Hepatocyte (in vitro differentiated cells): ENCODE data around the gene B4GALNT2. TPM values are rescaled to one million over a fixed set of nuclear protein-coding genes. Genes with fewer than 3 reads are reported as not detected.
"Not testable (repeated sequence)": the region's sequence is repeated elsewhere in the genome, so short reads cannot be mapped to it uniquely, and the experiment has no call there.

ENCODE experiments used
- DNase-seq: peaks from one replicate; pipeline ENCODE4 v3.0.0-alpha.2; 2016; ENCODE audit warnings: low spot score
- H2AFZ ChIP-seq: fragments of 200-600 bp; sonication (generic); 2 replicates; pipeline ENCODE4 v1.6.0; 2016; ENCODE audit warnings: antibody characterized with exemption, mild to moderate bottlenecking
- H3K27ac ChIP-seq: fragments of 200-600 bp; sonication (generic); 2 replicates; pipeline ENCODE4 v1.5.1; 2016; ENCODE audit warnings: mild to moderate bottlenecking
- H3K27me3 ChIP-seq: fragments of 200-600 bp; sonication (generic); 2 replicates; pipeline ENCODE4 v1.6.1; 2016
- H3K36me3 ChIP-seq: fragments of 200-600 bp; sonication (generic); replicated peaks from 2 replicates; pipeline ENCODE4 v1.5.1; 2016; ENCODE audit warnings: low read depth; ENCODE audit not compliant: insufficient read depth
- H3K4me1 ChIP-seq: fragments of 200-600 bp; sonication (generic); 2 replicates; pipeline ENCODE4 v1.5.1; 2016; ENCODE audit warnings: mild to moderate bottlenecking, moderate library complexity; ENCODE audit not compliant: insufficient read depth
- H3K4me2 ChIP-seq: fragments of 200-600 bp; sonication (generic); 2 replicates; pipeline ENCODE4 v1.6.0; 2016
- H3K4me3 ChIP-seq: fragments of 200-600 bp; sonication (generic); 2 replicates; pipeline ENCODE4 v1.5.1; 2016; ENCODE audit warnings: mild to moderate bottlenecking
- H3K79me2 ChIP-seq: fragments of 200-600 bp; sonication (generic); 2 replicates; pipeline ENCODE4 v1.6.0; 2017; ENCODE audit warnings: mild to moderate bottlenecking
- H3K9me2 ChIP-seq: fragments of 200-600 bp; sonication (generic); replicated peaks from 2 replicates; pipeline ENCODE4 v1.6.0; 2017; ENCODE audit warnings: mild to moderate bottlenecking; ENCODE audit not compliant: insufficient read depth
- H3K9me3 ChIP-seq: fragments of 200-600 bp; sonication (generic); 2 replicates; pipeline ENCODE4 v1.5.1; 2016; ENCODE audit warnings: low read depth, mild to moderate bottlenecking
- H4K20me1 ChIP-seq: fragments of 200-600 bp; sonication (generic); 2 replicates; pipeline ENCODE4 v1.6.0; 2016; ENCODE audit warnings: mild to moderate bottlenecking; ENCODE audit not compliant: insufficient read depth, poor library complexity, severe bottlenecking
- EZH2 ChIP-seq: fragments of 200-600 bp; sonication (generic); IDR thresholded peaks from 2 replicates; pipeline ENCODE4 v1.6.1; 2016; ENCODE audit warnings: antibody characterized with exemption, mild to moderate bottlenecking, borderline replicate concordance
- EZH2phosphoT487 ChIP-seq: fragments of 200-600 bp; sonication (generic); IDR thresholded peaks from one replicate; pipeline ENCODE4 v1.6.1; 2018; ENCODE audit warnings: antibody characterized with exemption, mild to moderate bottlenecking, low read depth, moderate library complexity; ENCODE audit not compliant: unreplicated experiment, severe bottlenecking
- WGBS: methylation state at CpG from one replicate; pipeline ENCODE4 v1.1.6; 2016; ENCODE audit warnings: low lambda C conversion rate; ENCODE audit errors: missing lambda C conversion rate; 5-methylcytosine and 5-hydroxymethylcytosine counted together
- polyA plus RNA-seq: library from polyadenylated mRNA; unstranded; fragments of >200 nt; fragmentation: Nextera tagmentation; extraction: Ambion mirVana; gene quantifications from 2 replicates; pipeline ENCODE4 v1.2.1, GENCODE V29; 2016
- total RNA-seq: library from RNA; depleted of rRNA; stranded (reverse); fragments of >200 nt; gene quantifications from 2 replicates; pipeline ENCODE4 v1.2.3, GENCODE V29; 2014
- TF ChIP-seq, protein P1 (sequence below): fragments of 200-600 bp; sonication (generic); IDR thresholded peaks from 2 replicates; pipeline ENCODE4 v1.5.1; 2016; ENCODE audit warnings: antibody characterized with exemption, mild to moderate bottlenecking; ENCODE audit not compliant: poor library complexity

B4GALNT2 gene
- total and polyA plus RNA-seq, 2 experiments from 2014 or later, result 0.40 to 1.3 TPM

DNA sequence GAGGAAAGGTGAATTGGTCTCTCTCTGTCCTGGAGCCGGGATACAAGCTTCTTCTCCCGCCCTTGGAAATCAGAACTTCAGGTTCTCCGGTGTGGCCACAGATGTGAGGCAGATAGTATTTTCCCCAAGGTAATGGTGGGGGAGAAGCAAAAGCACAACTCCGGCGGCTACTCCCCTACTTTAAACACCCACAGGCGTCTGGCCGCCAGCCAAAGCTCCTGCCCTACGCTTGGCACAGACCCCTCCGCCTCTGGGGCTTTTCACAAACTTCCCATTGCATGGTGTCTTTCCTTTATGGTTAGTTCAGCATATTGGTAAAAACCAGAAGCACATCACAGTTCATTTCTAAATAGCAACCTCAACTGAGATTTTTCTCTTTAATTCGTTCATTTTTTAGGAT, 39.4 kb upstream of the B4GALNT2 start:
- Histone ChIP-seq H2AFZ (no peak overlapping the region), H3K4me1 (no peaks in the 10 kb centered on the region), H4K20me1 (no peaks in the 10 kb centered on the region)

DNA sequence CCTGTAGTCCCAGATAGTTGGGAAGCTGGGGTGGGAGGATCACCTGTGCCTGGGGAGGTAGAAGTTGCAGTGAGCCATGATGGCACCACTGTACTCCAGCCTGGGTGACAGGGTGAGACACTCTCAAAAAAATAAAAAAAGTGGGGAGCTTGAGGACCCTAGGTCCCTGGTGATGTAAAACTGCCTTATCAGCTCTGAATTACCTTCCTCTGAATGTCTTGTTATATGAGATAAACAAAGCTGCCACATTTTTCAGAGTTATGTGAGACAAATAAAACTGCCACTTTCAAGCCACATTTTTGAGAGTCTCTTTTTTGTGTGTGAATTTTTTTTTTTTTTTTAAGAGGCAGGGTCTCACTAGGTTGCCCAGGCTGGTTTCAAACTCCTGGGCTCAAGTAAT, 32.0 kb upstream of the B4GALNT2 start:
- Histone ChIP-seq H3K4me3 (no peak overlapping the region), H4K20me1 (no peaks in the 10 kb centered on the region), H3K27me3 (no peaks in the 10 kb centered on the region), H3K27ac (peak overlapping the region; percentile 69), H3K9me3 (no peaks in the 10 kb centered on the region), H3K4me1 (peaks cover 11% of the 10 kb centered on the region), H3K9me2 (no peaks in the 10 kb centered on the region), H3K36me3 (no peaks in the 10 kb centered on the region), H2AFZ (no peak overlapping the region), H3K4me2 (no peak overlapping the region), H3K79me2 (no peaks in the 10 kb centered on the region)
- no peak for TF ChIP-seq EZH2
- TF ChIP-seq, protein P1, sequence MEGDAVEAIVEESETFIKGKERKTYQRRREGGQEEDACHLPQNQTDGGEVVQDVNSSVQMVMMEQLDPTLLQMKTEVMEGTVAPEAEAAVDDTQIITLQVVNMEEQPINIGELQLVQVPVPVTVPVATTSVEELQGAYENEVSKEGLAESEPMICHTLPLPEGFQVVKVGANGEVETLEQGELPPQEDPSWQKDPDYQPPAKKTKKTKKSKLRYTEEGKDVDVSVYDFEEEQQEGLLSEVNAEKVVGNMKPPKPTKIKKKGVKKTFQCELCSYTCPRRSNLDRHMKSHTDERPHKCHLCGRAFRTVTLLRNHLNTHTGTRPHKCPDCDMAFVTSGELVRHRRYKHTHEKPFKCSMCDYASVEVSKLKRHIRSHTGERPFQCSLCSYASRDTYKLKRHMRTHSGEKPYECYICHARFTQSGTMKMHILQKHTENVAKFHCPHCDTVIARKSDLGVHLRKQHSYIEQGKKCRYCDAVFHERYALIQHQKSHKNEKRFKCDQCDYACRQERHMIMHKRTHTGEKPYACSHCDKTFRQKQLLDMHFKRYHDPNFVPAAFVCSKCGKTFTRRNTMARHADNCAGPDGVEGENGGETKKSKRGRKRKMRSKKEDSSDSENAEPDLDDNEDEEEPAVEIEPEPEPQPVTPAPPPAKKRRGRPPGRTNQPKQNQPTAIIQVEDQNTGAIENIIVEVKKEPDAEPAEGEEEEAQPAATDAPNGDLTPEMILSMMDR, result no peak
- no peak for TF ChIP-seq EZH2phosphoT487
- no peak for DNase-seq

More for the DNA sequence above, 39.4 kb upstream of the B4GALNT2 start:
- no peaks in the 10 kb centered on the region for H3K79me2 ChIP-seq
- no peaks in the 10 kb centered on the region for H3K36me3 ChIP-seq
- no peak for DNase-seq
- no peaks in the 10 kb centered on the region for H3K9me3 ChIP-seq
- no peak overlapping the region for H3K4me2 ChIP-seq
- H3K4me3 ChIP-seq, result no peak overlapping the region
- no peak for TF ChIP-seq EZH2
- TF ChIP-seq, protein P1, result no peak
- no peak for TF ChIP-seq EZH2phosphoT487
- H3K27me3 ChIP-seq, result no peaks in the 10 kb centered on the region
- H3K27ac ChIP-seq, result no peak overlapping the region
- H3K9me2 ChIP-seq, result no peaks in the 10 kb centered on the region
- WGBS, result 87% methylated on average over 10 of the region's 10 CpGs

DNA sequence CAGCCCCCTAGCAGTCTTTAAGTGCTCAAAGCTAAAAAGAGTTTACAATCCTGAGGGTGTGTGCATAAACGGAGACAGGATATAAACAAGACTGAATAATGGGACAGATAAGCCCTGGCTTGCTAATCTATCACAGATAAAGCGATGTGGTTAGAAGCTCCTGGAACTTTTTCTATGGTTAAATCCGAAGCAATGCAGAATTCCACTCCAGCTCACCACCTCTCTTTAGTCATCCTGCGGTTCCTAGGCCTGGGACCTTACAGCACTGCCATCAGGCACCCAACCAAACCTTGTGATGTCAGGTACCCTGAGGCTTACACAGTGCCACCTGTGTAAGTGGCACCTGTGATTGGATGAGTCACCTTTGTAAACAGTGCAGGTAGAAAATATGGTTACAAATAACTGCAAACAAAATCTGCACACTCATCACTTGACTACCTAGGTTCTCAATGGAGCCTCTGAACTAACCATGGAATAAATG, 31.5 kb upstream of the B4GALNT2 start:
- no peak overlapping the region for H2AFZ ChIP-seq
- H4K20me1 ChIP-seq, result no peaks in the 10 kb centered on the region
- H3K9me2 ChIP-seq, result no peaks in the 10 kb centered on the region
- H3K79me2 ChIP-seq, result no peaks in the 10 kb centered on the region
- no peaks in the 10 kb centered on the region for H3K36me3 ChIP-seq
- H3K27ac ChIP-seq, result peak overlapping the region; percentile 69
- TF ChIP-seq, protein P1, result no peak
- TF ChIP-seq EZH2, result no peak
- no peak for TF ChIP-seq EZH2phosphoT487
- H3K4me2 ChIP-seq, result no peak overlapping the region
- no peak overlapping the region for H3K4me3 ChIP-seq
- no peaks in the 10 kb centered on the region for H3K9me3 ChIP-seq
- H3K27me3 ChIP-seq, result no peaks in the 10 kb centered on the region
- DNase-seq, result peak; percentile 38
- 15% methylated on average over 4 of the region's 4 CpGs for whole genome bisulfite sequencing
- H3K4me1 ChIP-seq, result peaks cover 16% of the 10 kb centered on the region

DNA sequence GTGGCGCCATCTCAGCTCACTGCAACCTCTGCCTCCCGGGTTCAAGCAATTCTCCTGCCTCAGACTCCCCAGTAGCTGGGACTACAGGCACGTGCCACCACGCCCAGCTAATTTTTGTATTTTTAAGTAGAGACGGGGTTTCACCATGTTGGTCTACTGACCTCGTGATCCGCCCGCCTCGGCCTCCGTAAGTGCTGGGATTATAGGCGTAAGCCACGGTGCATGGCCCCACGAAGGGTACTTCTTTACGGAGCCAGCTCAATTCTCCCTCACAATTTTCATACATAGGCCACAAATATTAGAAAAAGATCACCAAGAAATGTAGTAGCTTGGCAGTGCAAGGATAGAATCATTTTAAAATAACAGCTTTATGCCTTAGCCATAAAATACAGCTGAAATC, 29.2 kb upstream of the B4GALNT2 start:
- H3K79me2 ChIP-seq, H3K27me3 ChIP-seq, H3K4me2 ChIP-seq, H3K9me2 ChIP-seq, H2AFZ ChIP-seq, H3K27ac ChIP-seq, H3K4me3 ChIP-seq, H3K36me3 ChIP-seq, DNase-seq, H3K9me3 ChIP-seq, H4K20me1 ChIP-seq: not testable (repeated sequence)
- H3K4me1 ChIP-seq, result peaks cover 33% of the 10 kb centered on the region
- WGBS, result 98% methylated on average over 14 of the region's 14 CpGs
